HG03159 (cell line): ENCODE results near the gene ZYG11A.

Experiments
- ATAC-seq: cut with Tn5 transposase; IDR thresholded peaks from one replicate; pipeline ENCODE4 v1.9.1; 2021; ENCODE audit warnings: mild to moderate bottlenecking, moderate library complexity; ENCODE audit not compliant: unreplicated experiment

Gene ZYG11A

DNA sequence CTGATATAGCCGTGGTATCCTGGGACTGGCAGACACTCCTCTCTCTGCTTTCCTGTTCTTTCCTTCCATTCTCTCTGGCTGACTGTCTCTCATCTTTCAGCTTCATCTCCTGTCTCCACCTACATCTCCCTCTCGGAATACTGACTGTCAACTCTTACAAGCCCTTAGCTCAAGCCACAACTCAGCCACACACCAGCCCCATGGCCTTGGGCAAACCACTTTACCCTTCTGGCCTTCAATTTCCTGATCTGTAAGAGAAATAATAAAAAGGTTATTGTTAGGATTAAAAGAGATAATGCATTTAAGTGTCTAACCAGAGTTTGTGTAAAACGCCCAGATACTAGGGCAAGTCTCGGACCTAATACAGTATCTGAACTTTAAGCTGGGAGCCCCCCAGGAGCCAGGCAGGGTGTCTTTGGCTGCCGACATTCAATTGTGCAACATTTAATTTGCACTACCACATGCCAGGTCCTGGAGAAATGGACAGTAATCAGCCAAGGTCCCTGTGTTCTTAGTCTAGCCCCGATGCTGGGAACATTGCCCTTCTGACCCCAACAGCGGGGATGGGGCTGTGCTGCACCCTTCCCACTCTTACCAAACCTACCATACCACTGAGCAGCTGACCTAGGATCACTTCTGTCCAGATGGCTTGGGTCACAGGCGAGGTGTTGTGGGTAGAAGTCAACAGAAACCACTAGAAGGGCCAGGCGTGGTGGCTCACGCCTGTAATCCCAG is 73.8 kb downstream of the ZYG11A start:
- no peak for ATAC-seq

GRCh38 chr1:52917156-52917555 is 74.6 kb downstream of the ZYG11A start:
- no peak for ATAC-seq

- ATAC-seq = no peak
Measured at GRCh38 chr1:52917581-52917980, 75.0 kb downstream of the ZYG11A start.

DNA sequence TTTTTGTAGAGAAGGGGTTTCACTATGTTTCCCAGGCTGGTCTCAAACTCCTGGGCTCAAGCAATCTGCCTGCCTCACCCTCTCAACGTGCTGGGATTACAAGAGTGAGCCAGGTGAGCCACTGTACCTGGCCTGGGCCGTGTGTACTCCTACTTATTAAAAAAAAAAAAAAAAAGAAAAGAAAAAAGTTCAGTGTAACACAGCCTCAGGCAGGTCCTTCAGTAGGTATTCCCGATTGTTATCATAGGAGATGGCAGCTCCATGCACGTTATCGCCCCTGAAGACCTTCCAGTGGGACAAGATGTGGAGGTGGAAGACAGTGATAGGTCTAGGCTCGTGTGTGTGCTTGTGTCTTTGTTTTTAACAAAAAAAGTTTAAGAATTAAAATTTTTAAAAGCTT is 75.6 kb downstream of the ZYG11A start:
- ATAC-seq = no peak

DNA sequence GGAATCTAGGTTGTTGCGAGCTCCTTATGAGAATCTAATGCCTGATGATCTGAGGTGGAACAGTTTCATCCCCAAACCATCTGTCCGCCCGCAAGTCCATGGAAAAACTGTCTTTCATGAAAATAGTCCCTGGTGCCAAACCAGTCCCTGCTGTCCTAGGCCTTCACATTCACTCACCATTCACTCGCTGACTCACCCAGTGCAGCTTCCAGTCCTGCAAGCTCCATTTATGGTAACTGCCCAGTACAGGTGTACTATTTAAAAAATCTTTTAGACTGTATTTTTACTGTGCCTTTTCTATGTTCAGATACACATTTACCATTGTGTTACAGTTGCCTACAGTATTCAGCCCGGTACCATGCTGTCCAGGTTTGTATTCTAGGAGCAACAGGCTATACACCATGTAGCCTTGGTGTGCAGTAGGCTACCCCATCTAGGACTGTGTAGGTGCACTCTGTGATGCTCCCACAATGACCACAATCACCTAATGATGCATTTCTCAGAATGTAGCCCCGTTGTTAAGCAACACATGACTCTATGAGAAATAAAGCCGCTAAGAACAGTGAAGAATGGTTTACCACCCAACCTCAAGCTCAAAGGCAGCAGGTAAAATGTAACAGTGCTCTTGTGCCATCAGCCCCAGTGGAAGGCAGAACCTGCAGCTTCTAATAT is 76.6 kb downstream of the ZYG11A start:
- ATAC-seq = no peak

DNA sequence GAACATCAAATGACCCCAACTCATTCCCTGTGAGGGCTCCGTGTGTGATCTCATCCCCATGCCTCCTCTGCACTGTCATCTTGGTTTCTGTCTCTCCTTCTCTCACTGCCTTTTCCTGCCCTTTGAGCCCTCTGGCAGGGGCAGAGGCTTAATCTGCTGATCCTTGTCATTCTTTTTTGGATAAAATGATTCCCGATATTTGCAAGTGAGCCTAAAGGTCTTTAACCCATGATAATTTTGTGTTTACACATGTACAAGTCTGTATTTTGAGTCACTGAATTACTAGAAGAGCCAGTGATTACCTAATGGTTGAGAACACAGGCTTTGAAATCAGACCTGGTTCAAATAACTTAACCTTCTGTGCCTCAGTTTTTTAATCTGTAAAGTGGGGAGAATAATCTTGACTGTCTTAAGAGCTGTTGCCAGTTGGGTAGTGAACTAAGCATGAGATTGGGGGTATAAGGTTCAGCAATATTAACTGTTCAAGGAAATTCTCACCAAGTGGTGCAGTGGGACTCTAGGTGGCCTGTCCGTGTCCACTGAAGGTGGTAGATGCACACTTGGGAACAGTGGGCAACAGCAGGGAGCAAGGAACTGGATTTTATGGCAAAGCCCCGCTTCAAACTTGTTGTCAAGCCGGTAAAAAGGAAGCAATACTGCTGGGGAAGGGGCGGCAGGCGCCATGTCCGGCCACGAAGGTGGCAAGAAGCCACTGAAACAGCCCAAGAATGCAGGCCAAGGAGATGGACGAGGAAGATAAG is 77.3 kb downstream of the ZYG11A start:
- no peak for ATAC-seq

- ATAC-seq = no peak
Measured at GRCh38 chr1:52920791-52921291, 78.3 kb downstream of the ZYG11A start.

DNA sequence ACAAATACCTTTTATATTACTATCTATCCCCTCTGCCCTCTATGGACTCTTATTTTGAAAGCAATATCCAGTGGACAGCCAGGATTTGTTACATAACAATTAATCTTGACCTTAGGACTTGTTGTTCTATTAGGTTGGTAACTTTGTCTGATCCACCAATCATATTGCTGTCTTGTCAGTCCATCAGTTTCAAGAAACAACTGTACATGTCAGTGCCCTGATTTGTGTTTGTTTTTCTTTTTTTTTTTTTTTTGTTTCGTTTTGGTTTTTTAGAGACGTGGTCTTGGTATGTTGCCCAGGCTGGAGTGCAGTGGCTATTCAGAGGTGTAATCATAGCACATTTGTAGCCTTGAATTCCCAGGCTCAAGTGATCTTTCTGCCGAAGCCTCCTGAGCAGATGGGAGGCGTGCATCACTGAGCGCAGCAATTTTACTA is 83.0 kb downstream of the ZYG11A start:
- no peak for ATAC-seq

GRCh38 chr1:52926864-52927211 is 84.3 kb downstream of the ZYG11A start:
- ATAC-seq = peak; percentile 30

GRCh38 chr1:52927212-52928014 is 84.9 kb downstream of the ZYG11A start, which contains the start of gene SCP2:
SCP2 (plus strand) TSS chr1:52927276; CDS start chr1:52927397, 121 bp downstream.
- ATAC-seq = peak; percentile 56

GRCh38 chr1:52928015-52928404 is 85.5 kb downstream of the ZYG11A start:
- no peak for ATAC-seq

DNA sequence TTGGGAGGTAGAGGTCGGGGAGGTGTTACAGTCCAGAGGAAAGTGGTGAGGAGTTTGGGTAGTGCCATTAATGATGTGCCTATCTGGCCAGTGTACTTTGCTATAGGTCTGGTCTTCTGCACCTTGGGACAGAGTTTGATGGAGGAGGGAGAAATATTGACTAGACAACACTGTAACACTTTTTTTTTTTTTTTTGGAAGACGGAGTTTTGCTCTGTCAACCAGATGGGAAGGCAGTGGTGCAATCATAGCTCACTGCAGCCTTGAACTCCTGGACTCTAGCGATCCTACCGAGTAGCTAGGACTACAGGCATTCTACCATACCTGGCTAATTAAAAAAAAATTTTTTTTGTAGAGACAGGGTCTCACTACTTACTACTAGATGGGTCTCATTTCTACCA is 86.5 kb downstream of the ZYG11A start:
- no peak for ATAC-seq

DNA sequence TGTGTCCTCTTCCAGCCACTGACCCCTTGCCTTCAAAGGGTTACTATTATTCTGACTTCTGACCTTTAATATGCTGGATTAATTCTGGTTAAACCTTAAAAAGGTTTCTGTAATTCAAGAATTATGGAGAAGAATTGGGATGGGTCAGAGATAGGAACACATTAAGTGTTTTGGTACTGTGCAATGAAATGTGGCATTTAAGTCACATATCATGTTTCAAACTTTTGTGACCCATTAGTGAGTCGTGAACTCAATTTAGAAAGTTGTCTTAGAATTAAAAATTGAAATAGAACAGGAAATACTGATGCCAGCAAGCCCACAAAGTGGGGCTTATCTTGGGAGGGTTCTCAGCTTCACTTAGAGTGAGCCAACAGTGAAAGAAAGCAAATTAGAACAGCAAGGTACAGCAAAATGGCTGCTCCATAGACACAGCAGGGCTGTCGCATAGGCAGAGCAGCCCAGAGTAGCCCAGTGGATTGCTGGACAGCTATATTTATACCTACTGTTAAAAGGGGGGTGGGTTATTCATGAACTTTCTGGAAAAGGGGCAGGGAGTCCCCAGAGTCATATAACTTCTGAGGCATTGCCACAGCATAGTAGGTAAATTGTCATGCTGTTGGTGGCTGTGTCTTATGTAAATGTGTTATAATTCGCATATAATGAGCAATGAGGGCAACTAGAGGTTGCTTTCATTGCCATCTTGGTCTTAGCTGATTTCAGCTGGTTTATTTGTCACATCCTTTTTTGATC is 95.0 kb downstream of the ZYG11A start:
- no peak for ATAC-seq

DNA sequence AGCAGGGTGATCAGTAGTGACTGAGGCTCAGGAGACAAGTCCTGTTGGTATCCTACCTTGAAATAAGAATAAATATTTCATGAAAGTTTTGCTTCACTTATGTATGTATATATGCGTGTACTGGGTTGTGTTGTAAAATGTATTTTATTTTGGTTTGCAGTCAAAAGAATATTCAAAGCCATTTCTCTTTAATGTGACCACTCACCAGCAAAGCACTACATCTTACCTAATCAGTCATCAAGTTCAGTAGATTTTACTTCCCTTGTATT is 95.6 kb downstream of the ZYG11A start:
- ATAC-seq = no peak

- no peak for ATAC-seq
Measured at GRCh38 chr1:52943876-52944416, 101.4 kb downstream of the ZYG11A start.

GRCh38 chr1:52944566-52944965 is 102.0 kb downstream of the ZYG11A start:
- no peak for ATAC-seq
